Neuronal stem cell (in vitro differentiated cells): Measurements from ENCODE around the gene ARHGEF1.

Experiments used
- DNase-seq: peaks from one replicate; pipeline ENCODE4 v3.0.0-alpha.2; 2013; ENCODE audit warnings: low spot score
- H2AFZ ChIP-seq: one replicate; pipeline ENCODE4 v1.6.1; 2013; ENCODE audit warnings: mild to moderate bottlenecking, low read length, inconsistent platforms
- H2AK5ac ChIP-seq: 2 replicates; pipeline ENCODE4 v1.6.1; 2013; ENCODE audit warnings: low read depth, mild to moderate bottlenecking, inconsistent platforms, low read length, moderate library complexity, mixed read lengths
- H2BK120ac ChIP-seq: 2 replicates; pipeline ENCODE4 v1.6.1; 2013; ENCODE audit warnings: low read depth, mild to moderate bottlenecking, inconsistent platforms, low read length, moderate library complexity, mixed read lengths
- H2BK12ac ChIP-seq: one replicate; pipeline ENCODE4 v1.6.1; 2013; ENCODE audit warnings: low read length, inconsistent platforms
- H2BK15ac ChIP-seq: 2 replicates; pipeline ENCODE4 v1.6.1; 2013; ENCODE audit warnings: mild to moderate bottlenecking, low read length, inconsistent platforms, mixed read lengths
- H2BK5ac ChIP-seq: one replicate; pipeline ENCODE4 v1.6.1; 2013; ENCODE audit warnings: inconsistent platforms, mild to moderate bottlenecking, low read length, moderate library complexity
- H3K14ac ChIP-seq: one replicate; pipeline ENCODE4 v1.6.1; 2013; ENCODE audit warnings: low read length, inconsistent platforms
- H3K18ac ChIP-seq: 2 replicates; pipeline ENCODE4 v1.6.1; 2013; ENCODE audit warnings: low read length, inconsistent platforms
- H3K23ac ChIP-seq: 2 replicates; pipeline ENCODE4 v1.6.1; 2013; ENCODE audit warnings: low read depth, mild to moderate bottlenecking, mixed read lengths, low read length, inconsistent platforms; ENCODE audit not compliant: poor library complexity
- H3K27ac ChIP-seq: replicated peaks from 3 replicates; pipeline ENCODE4 v1.5.1; 2013; ENCODE audit warnings: low read length, inconsistent platforms
- H3K27me3 ChIP-seq, 3 experiments: 2 replicates each; pipeline ENCODE4 v1.6.1; 2013; ENCODE audit warnings: low read length in 3 of 3, mild to moderate bottlenecking in 2 of 3, inconsistent platforms in 1 of 3, low read depth in 1 of 3, mixed read lengths in 1 of 3, moderate library complexity in 1 of 3; ENCODE audit not compliant: control insufficient read depth in 3 of 3, insufficient read depth in 3 of 3
- H3K36me3 ChIP-seq, 2 donors: replicated peaks in 1 of 2; 2 replicates each; pipeline ENCODE4 v1.6.1; 2013; ENCODE audit warnings: low read length in 2 of 2; ENCODE audit not compliant: control insufficient read depth in 2 of 2, insufficient read depth in 2 of 2
- H3K4ac ChIP-seq: 2 replicates; pipeline ENCODE4 v1.6.1; 2013; ENCODE audit warnings: inconsistent platforms, mild to moderate bottlenecking, low read length, moderate library complexity
- H3K4me1 ChIP-seq, 2 donors: 1 replicate in 1 of 2; 2 replicates in 1 of 2; pipeline ENCODE4 v1.6.1; 2013; ENCODE audit warnings: low read length in 2 of 2, low read depth in 1 of 2; ENCODE audit not compliant: control insufficient read depth in 2 of 2, insufficient read depth in 1 of 2
- H3K4me2 ChIP-seq: one replicate; pipeline ENCODE4 v1.6.1; 2013; ENCODE audit warnings: mild to moderate bottlenecking, low read length, inconsistent platforms; ENCODE audit not compliant: insufficient read depth, poor library complexity, severe bottlenecking
- H3K4me3 ChIP-seq, 2 donors: 2 replicates each; pipeline ENCODE4 v1.5.1; 2013; ENCODE audit warnings: low read length in 2 of 2, mild to moderate bottlenecking in 2 of 2, inconsistent platforms in 1 of 2, moderate library complexity in 1 of 2
- H3K79me1 ChIP-seq: one replicate; pipeline ENCODE4 v1.6.1; 2013; ENCODE audit warnings: low read depth, mild to moderate bottlenecking, inconsistent platforms, low read length, moderate library complexity
- H3K9ac ChIP-seq: one replicate; pipeline ENCODE4 v1.6.1; 2013; ENCODE audit warnings: mild to moderate bottlenecking, low read depth, low read length, inconsistent platforms; ENCODE audit not compliant: poor library complexity
- H3K9me3 ChIP-seq, 2 donors: replicated peaks in 1 of 2; 2 replicates each; pipeline versions ENCODE3 to v1.6.1; 2013; ENCODE audit warnings: low read length in 2 of 2, mild to moderate bottlenecking in 2 of 2, inconsistent platforms in 1 of 2, low read depth in 1 of 2, mixed read lengths in 1 of 2, moderate library complexity in 1 of 2; ENCODE audit not compliant: control insufficient read depth in 2 of 2, insufficient read depth in 1 of 2
- H4K8ac ChIP-seq: one replicate; pipeline ENCODE4 v1.6.1; 2013; ENCODE audit warnings: low read depth, mild to moderate bottlenecking, inconsistent platforms, low read length, moderate library complexity
- H4K91ac ChIP-seq: one replicate; pipeline ENCODE4 v1.6.1; 2013; ENCODE audit warnings: low read length, low read depth, mild to moderate bottlenecking, inconsistent platforms; ENCODE audit not compliant: poor library complexity
- WGBS, 2 donors: extraction: QIAGEN DNeasy Blood & Tissue Kit; methylation state at CpG; one replicate each; pipeline ENCODE4 v1.1.7; 2013; ENCODE audit warnings: missing lambda C conversion rate in 2 of 2, mixed read lengths in 1 of 2; ENCODE audit not compliant: insufficient read length in 2 of 2, insufficient replicate concordance in 1 of 2; ENCODE audit errors: extremely low coverage in 2 of 2; 5-methylcytosine and 5-hydroxymethylcytosine counted together

ARHGEF1 gene

DNA sequence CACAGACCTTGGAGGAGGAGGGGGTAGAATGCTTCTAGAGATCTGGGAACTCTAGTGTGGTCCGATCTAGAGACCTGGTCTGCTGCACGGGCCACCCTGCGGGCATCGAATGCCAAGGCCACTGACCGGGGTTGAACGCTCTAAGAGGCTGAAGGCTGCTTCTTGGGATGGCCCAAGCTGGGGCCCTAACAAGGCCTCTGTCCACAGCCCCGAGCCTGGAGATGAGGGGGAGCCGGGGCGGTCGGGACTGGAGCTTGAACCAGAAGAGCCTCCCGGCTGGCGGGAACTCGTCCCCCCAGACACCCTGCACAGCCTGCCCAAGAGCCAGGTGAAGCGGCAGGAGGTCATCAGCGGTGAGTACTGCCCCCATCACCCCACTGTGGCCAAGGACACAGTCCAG lies 15.3 kb downstream of the ARHGEF1 start:
- no peak overlapping the region for H2BK120ac ChIP-seq
- H4K8ac ChIP-seq = no peak overlapping the region
- no peak overlapping the region for H3K23ac ChIP-seq
- H3K4me2 ChIP-seq = no peak overlapping the region
- no peak overlapping the region for H3K9ac ChIP-seq
- no peaks in the 10 kb centered on the region for H3K9me3 ChIP-seq
- no CpG with 5 or more reads among the region's 15 CpGs for WGBS, 2 donors
- no peak overlapping the region for H3K18ac ChIP-seq
- no peak overlapping the region for H3K4me3 ChIP-seq
- peaks cover 1% of the 10 kb centered on the region for H3K79me1 ChIP-seq
- H3K14ac ChIP-seq = no peak overlapping the region
- DNase-seq = no peak
- H2BK15ac ChIP-seq = no peak overlapping the region
- no peak overlapping the region for H3K27ac ChIP-seq
- no peak overlapping the region for H2AK5ac ChIP-seq
- no peak overlapping the region for H4K91ac ChIP-seq
- H2AFZ ChIP-seq = no peak overlapping the region
- no peak overlapping the region for H3K4ac ChIP-seq
- H3K27me3 ChIP-seq = no peaks in the 10 kb centered on the region
- no peaks in the 10 kb centered on the region for H3K4me1 ChIP-seq
- H2BK12ac ChIP-seq = no peak overlapping the region
- H2BK5ac ChIP-seq = no peak overlapping the region
- H3K36me3 ChIP-seq = peaks cover 24 to 55% of the 10 kb centered on the region in 2 donors

GRCh38 chr19:41901707-41902360 lies 18.9 kb downstream of the ARHGEF1 start:
- DNase-seq = no peak
- H2AK5ac ChIP-seq = no peak overlapping the region
- H3K27ac ChIP-seq = no peak overlapping the region
- H2BK15ac ChIP-seq = no peak overlapping the region
- peaks cover 2% of the 10 kb centered on the region for H3K79me1 ChIP-seq
- H4K91ac ChIP-seq = no peak overlapping the region
- WGBS, 2 donors = no CpG with 5 or more reads among the region's 21 CpGs
- H3K27me3 ChIP-seq = no peaks in the 10 kb centered on the region
- H3K4me3 ChIP-seq = no peak overlapping the region
- H3K18ac ChIP-seq = no peak overlapping the region
- no peak overlapping the region for H3K4me2 ChIP-seq
- no peaks in the 10 kb centered on the region for H3K4me1 ChIP-seq
- H4K8ac ChIP-seq = no peak overlapping the region
- H3K23ac ChIP-seq = no peak overlapping the region
- H3K14ac ChIP-seq = peak overlapping the region; percentile 31
- peak overlapping the region; percentile 30 for H2BK12ac ChIP-seq
- H3K9ac ChIP-seq = no peak overlapping the region
- H3K9me3 ChIP-seq = peaks cover 0 to 2% of the 10 kb centered on the region in 2 donors
- peaks cover 32 to 68% of the 10 kb centered on the region in 2 donors for H3K36me3 ChIP-seq
- H3K4ac ChIP-seq = no peak overlapping the region
- no peak overlapping the region for H2BK5ac ChIP-seq
- H2AFZ ChIP-seq = no peak overlapping the region
- H2BK120ac ChIP-seq = no peak overlapping the region

GRCh38 chr19:41902594-41902993 lies 19.6 kb downstream of the ARHGEF1 start:
- H2AK5ac ChIP-seq = no peak overlapping the region
- H3K36me3 ChIP-seq = peaks cover 32 to 67% of the 10 kb centered on the region in 2 donors

DNA sequence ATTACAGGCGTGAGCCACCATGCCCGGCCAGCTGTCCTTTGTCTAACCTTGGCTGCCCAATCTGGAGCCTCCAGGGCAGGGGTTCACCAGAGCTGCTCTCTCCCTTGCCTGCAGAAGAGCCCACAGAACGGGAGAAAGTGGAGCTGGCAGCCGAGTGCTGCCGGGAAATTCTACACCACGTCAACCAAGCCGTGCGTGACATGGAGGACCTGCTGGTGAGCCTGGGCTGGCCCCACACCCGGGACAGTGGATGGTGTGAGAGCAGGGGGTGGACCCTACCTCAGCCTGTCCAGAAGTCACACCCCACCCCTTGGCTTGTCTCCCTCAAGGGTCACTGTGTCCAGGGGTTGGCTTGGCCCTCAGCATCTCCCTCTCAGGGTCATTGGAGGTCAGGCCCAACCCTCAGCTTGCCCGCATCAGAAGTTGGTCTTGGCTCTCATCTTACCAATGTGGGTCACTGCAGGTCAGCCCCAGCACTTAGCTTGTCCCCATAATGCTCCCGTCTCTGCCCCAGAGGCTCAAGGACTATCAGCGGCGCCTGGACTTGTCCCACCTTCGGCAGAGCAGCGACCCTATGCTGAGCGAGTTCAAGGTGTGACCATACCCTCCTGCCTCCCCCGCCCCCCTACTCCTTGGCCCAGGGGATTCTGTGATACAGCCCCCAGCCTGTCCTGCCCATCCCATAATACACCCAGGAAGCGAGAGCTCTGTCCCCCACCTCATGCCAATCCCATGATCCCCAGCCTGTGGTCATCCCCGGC lies 20.4 kb downstream of the ARHGEF1 start:
- peaks cover 30 to 61% of the 10 kb centered on the region in 2 donors for H3K36me3 ChIP-seq
- H3K4me3 ChIP-seq = peak overlapping the region in 1 of 2 donors; percentile 20
- no peak overlapping the region for H3K27ac ChIP-seq
- peaks cover 2% of the 10 kb centered on the region for H3K79me1 ChIP-seq
- H3K18ac ChIP-seq = no peak overlapping the region
- H2BK12ac ChIP-seq = no peak overlapping the region
- no peak overlapping the region for H3K4ac ChIP-seq
- peak overlapping the region; percentile 17 for H3K14ac ChIP-seq
- no peak overlapping the region for H3K23ac ChIP-seq
- no peak overlapping the region for H2BK15ac ChIP-seq
- H3K4me2 ChIP-seq = no peak overlapping the region
- no peaks in the 10 kb centered on the region for H3K27me3 ChIP-seq
- H4K8ac ChIP-seq = no peak overlapping the region
- no peak overlapping the region for H2BK120ac ChIP-seq
- DNase-seq = no peak
- H2AFZ ChIP-seq = no peak overlapping the region
- no peaks in the 10 kb centered on the region for H3K4me1 ChIP-seq
- H4K91ac ChIP-seq = no peak overlapping the region
- H3K9me3 ChIP-seq = peaks cover 0 to 2% of the 10 kb centered on the region in 2 donors
- H3K9ac ChIP-seq = no peak overlapping the region
- H2AK5ac ChIP-seq = no peak overlapping the region
- no peak overlapping the region for H2BK5ac ChIP-seq
- WGBS, 2 donors = no CpG with 5 or more reads among the region's 19 CpGs

More at GRCh38 chr19:41902594-41902993, 19.6 kb downstream of the ARHGEF1 start:
- no peak overlapping the region for H3K14ac ChIP-seq
- H3K4me3 ChIP-seq = no peak overlapping the region
- no peak overlapping the region for H2BK5ac ChIP-seq
- no peak overlapping the region for H4K91ac ChIP-seq
- H2BK12ac ChIP-seq = no peak overlapping the region
- DNase-seq = no peak
- H3K27me3 ChIP-seq = no peaks in the 10 kb centered on the region
- H2AFZ ChIP-seq = no peak overlapping the region
- no peak overlapping the region for H3K23ac ChIP-seq
- H3K4me2 ChIP-seq = no peak overlapping the region
- H3K79me1 ChIP-seq = peaks cover 2% of the 10 kb centered on the region
- H2BK120ac ChIP-seq = no peak overlapping the region
- H3K4me1 ChIP-seq = no peaks in the 10 kb centered on the region
- H4K8ac ChIP-seq = no peak overlapping the region
- WGBS, 2 donors = no CpG with 5 or more reads among the region's 17 CpGs
- no peak overlapping the region for H3K27ac ChIP-seq
- no peak overlapping the region for H3K18ac ChIP-seq
- H3K9ac ChIP-seq = no peak overlapping the region
- H3K9me3 ChIP-seq = peaks cover 0 to 2% of the 10 kb centered on the region in 2 donors
- H3K4ac ChIP-seq = no peak overlapping the region
- H2BK15ac ChIP-seq = no peak overlapping the region
